Mesenteric fat pad (tissue), 1 donor: ENCODE data around the gene ZHX3. TPM values are rescaled to one million over a fixed set of nuclear protein-coding genes. Genes with fewer than 3 reads are reported as not detected.
"Not testable (repeated sequence)": the region's sequence is repeated elsewhere in the genome, so short reads cannot be mapped to it uniquely, and the experiment has no call there.

Experiments
- DNase-seq: peaks from one replicate; pipeline ENCODE4 v3.0.0-alpha.2; 2020; ENCODE audit warnings: low spot score
- microRNA-seq: library from miRNA; unstranded; fragments of <30 nt; microRNA quantifications from one replicate; pipeline ENCODE4 v1.2.0, GENCODE V29; 2020; ENCODE audit warnings: borderline number of aligned reads
- total RNA-seq: library from RNA; stranded (reverse); fragmentation: NEBNext Ultra II Directional; extraction: Animal tissue kit (Norgen Biotek cat#: 25700); gene quantifications from one replicate; pipeline ENCODE4 v1.2.1, GENCODE V29; 2021
- donor health status: DM: yes; HTN: yes; CAD: no.

ZHX3 gene
- total RNA-seq, 1 donor from 2014 or later, result 62.5 TPM

GRCh38 chr20:41137614-41138474 lies 179.7 kb downstream of the ZHX3 start:
- DNase-seq, result peak; percentile 91

GRCh38 chr20:41136680-41137613 lies 180.6 kb downstream of the ZHX3 start, which contains the start of gene PLCG1:
Gene PLCG1 (plus strand): TSS chr20:41137543. CDS start chr20:41137642, 99 bp downstream.
- DNase-seq, result peak; percentile 95

- no peak for DNase-seq
These were observed 181.4 kb downstream of the ZHX3 start for GRCh38 chr20:41135888-41136679.

GRCh38 chr20:41135187-41135887 lies 182.2 kb downstream of the ZHX3 start:
- peak; percentile 88 for DNase-seq

- peak; percentile 41 for DNase-seq
These were observed 183.0 kb downstream of the ZHX3 start for GRCh38 chr20:41134362-41135186.

- DNase-seq, result peak; percentile 53
These were observed 183.7 kb downstream of the ZHX3 start for GRCh38 chr20:41133709-41134361.

GRCh38 chr20:41132388-41132775 lies 185.1 kb downstream of the ZHX3 start:
- DNase-seq, result not testable (repeated sequence)

GRCh38 chr20:41131594-41132387 lies 185.7 kb downstream of the ZHX3 start:
- DNase-seq, result peak; percentile 49

Small RNA genes within 50 kb of the gene (microRNA-seq; reads per million reads assigned to microRNA genes)
- not detected for gene MIR6871

Other genes with a start within 250 kb of the ZHX3 start
- 76.1 TPM for gene PLCG1, start 180.2 kb downstream of the ZHX3 start, total RNA-seq
- 49.8 TPM for gene LPIN3, start 23.1 kb upstream of the ZHX3 start, total RNA-seq
- gene EMILIN3, start 49.1 kb upstream of the ZHX3 start, total RNA-seq, result not detected